A549 (cell line): ENCODE data around the gene EMD. TPM values are rescaled to one million over a fixed set of nuclear protein-coding genes. Genes with fewer than 3 reads are reported as not detected.

Source experiments
- ATAC-seq, 2 experiments: fragments of 200-7000 bp in 1 of 2; fragments of >200 bp in 1 of 2; cut with Nextera tagmentation in 1 of 2; cut with Tn5 transposase in 1 of 2; 3 replicates each; pipeline versions ENCODE4 v1.8.0 to v1.9.1; 2018 to 2020; ENCODE audit warnings: mild to moderate bottlenecking in 1 of 2, moderate library complexity in 1 of 2
- CTCF ChIA-PET: fragments of 300-600 bp; sonication (Branson Sonifier 250); formaldehyde crosslinking; extraction: SDS; loops from one replicate; lab custom pipeline; 2021; ENCODE audit warnings: antibody characterized with exemption, inconsistent platforms; lab: Yijun Ruan, JAX
- POLR2A ChIA-PET: fragments of 350-600 bp; formaldehyde crosslinking; extraction: SDS; loops from one replicate; lab custom pipeline; 2021; ENCODE audit warnings: antibody characterized with exemption, inconsistent platforms; lab: Yijun Ruan, JAX
- DNase-seq, 2 experiments: peaks; one replicate each; pipeline versions ENCODE4 v3.0.0 to v3.0.0-alpha.2; 2011 to 2016; ENCODE audit warnings: low read depth in 1 of 2, low spot score in 1 of 2
- FAIRE-seq: peaks from 2 replicates; lab custom pipeline; 2011; peaks lifted over from hg19 to GRCh38; lab: Jason Lieb, UNC
- H3K27ac ChIP-seq, 2 experiments: fragments of >200 bp; sonication (Bioruptor Twin); formaldehyde crosslinking; 3 replicates each; pipeline ENCODE4 v1.5.1; 2016 to 2017
- H3K4me1 ChIP-seq: fragments of >200 bp; sonication (Bioruptor Twin); formaldehyde crosslinking; 3 replicates; pipeline ENCODE4 v1.6.1; 2016
- H3K4me2 ChIP-seq: fragments of >200 bp; sonication (Bioruptor Twin); formaldehyde crosslinking; 3 replicates; pipeline ENCODE4 v1.6.1; 2016
- H3K4me3 ChIP-seq: fragments of >200 bp; sonication (Bioruptor Twin); formaldehyde crosslinking; 3 replicates; pipeline ENCODE4 v1.5.1; 2016
- H3K9me3 ChIP-seq: fragments of >200 bp; sonication (Bioruptor Twin); formaldehyde crosslinking; 3 replicates; pipeline ENCODE4 v1.6.1; 2016
- CBX2 ChIP-seq: fragments of 200-600 bp; sonication (generic); IDR thresholded peaks from 2 replicates; pipeline ENCODE4 v1.6.1; 2016; ENCODE audit warnings: low read depth, mild to moderate bottlenecking, borderline replicate concordance
- CBX8 ChIP-seq: fragments of 200-600 bp; sonication (generic); IDR thresholded peaks from 2 replicates; pipeline ENCODE4 v1.6.1; 2016
- CHD4 ChIP-seq: fragments of 200-600 bp; sonication (generic); IDR thresholded peaks from 2 replicates; pipeline ENCODE4 v1.6.1; 2016; ENCODE audit warnings: antibody characterized with exemption, mild to moderate bottlenecking, borderline replicate concordance
- EP300 ChIP-seq, 2 experiments: fragments of >200 bp; sonication (Bioruptor Twin); formaldehyde crosslinking; IDR thresholded peaks; 2 replicates in 1 of 2; 3 replicates in 1 of 2; pipeline ENCODE4 v1.6.1; 2016 to 2017
- FOSB ChIP-seq: fragments of 250-450 bp; sonication (Bioruptor Pico); IDR thresholded peaks from 2 replicates; pipeline ENCODE4 v1.5.0; 2020; ENCODE audit warnings: mild to moderate bottlenecking, moderate library complexity
- FOSL2 ChIP-seq, 2 experiments: fragments of 450-650 bp in 1 of 2; fragments of >200 bp in 1 of 2; sonication (Bioruptor Twin) in 1 of 2; formaldehyde crosslinking; IDR thresholded peaks; 2 replicates each; pipeline versions ENCODE4 v1.5.0 to v1.6.1; 2016 to 2020; ENCODE audit warnings: mild to moderate bottlenecking in 1 of 2, moderate library complexity in 1 of 2
- HOXB13 ChIP-seq: fragments of 250-450 bp; sonication (Bioruptor Pico); IDR thresholded peaks from 2 replicates; pipeline ENCODE4 v1.5.0; 2020; ENCODE audit warnings: low read depth, mild to moderate bottlenecking, moderate library complexity
- KDM5A ChIP-seq: fragments of 200-600 bp; sonication (generic); IDR thresholded peaks from 2 replicates; pipeline ENCODE4 v1.6.1; 2016; ENCODE audit warnings: antibody characterized with exemption, mild to moderate bottlenecking
- NFE2L2 ChIP-seq: fragments of 150-350 bp; conservative IDR thresholded peaks from 2 replicates; pipeline ENCODE4 v1.6.1; 2014; ENCODE audit warnings: low read length
- NPAS2 ChIP-seq: fragments of 250-450 bp; sonication (Bioruptor Pico); IDR thresholded peaks from 2 replicates; pipeline ENCODE4 v1.8.0; 2022; ENCODE audit warnings: mild to moderate bottlenecking, moderate library complexity, borderline replicate concordance
- NR3C1 ChIP-seq: fragments of >200 bp; sonication (Bioruptor Twin); formaldehyde crosslinking; IDR thresholded peaks from 3 replicates; pipeline ENCODE4 v1.6.1; 2017
- RCOR1 ChIP-seq: fragments of 150-350 bp; IDR thresholded peaks from 2 replicates; pipeline ENCODE4 v1.6.1; 2014; ENCODE audit warnings: antibody characterized with exemption, low read length, low read depth
- TFCP2L1 ChIP-seq: fragments of 250-450 bp; sonication (Bioruptor Pico); IDR thresholded peaks from 2 replicates; pipeline ENCODE4 v1.5.0; 2021; ENCODE audit warnings: mild to moderate bottlenecking
- TP53 ChIP-seq: fragments of 250-450 bp; sonication (Bioruptor Pico); IDR thresholded peaks from 2 replicates; pipeline ENCODE4 v1.5.0; 2021; ENCODE audit warnings: mild to moderate bottlenecking, moderate library complexity
- ZC3H11A ChIP-seq: fragments of 450-650 bp; IDR thresholded peaks from 2 replicates; pipeline ENCODE4 v1.6.1; 2014; ENCODE audit warnings: antibody characterized with exemption, mild to moderate bottlenecking
- WGBS: methylation state at CpG from one replicate; pipeline ENCODE4 v1.1.6; 2017; ENCODE audit errors: missing lambda C conversion rate; 5-methylcytosine and 5-hydroxymethylcytosine counted together
- polyA plus RNA-seq, 4 experiments: library from polyadenylated mRNA; depleted of rRNA in 3 of 4; stranded (reverse); fragments of >200 nt; fragmentation: RNase III in 1 of 4; extraction: RNeasy Plus Mini Kit Qiagen cat#74134 plus additional on column Dnase treatment in 1 of 4; gene quantifications; 2 replicates in 3 of 4; 3 replicates in 1 of 4; pipeline ENCODE4 v1.2.3, GENCODE V29; 2011 to 2017
- TF ChIP-seq, protein P1 (sequence below): fragments of 200-600 bp; sonication (generic); IDR thresholded peaks from 2 replicates; pipeline ENCODE4 v1.6.1; 2016; ENCODE audit warnings: antibody characterized with exemption, mild to moderate bottlenecking, moderate library complexity
- TF ChIP-seq, protein P2 (sequence below): fragments of >200 bp; sonication (Bioruptor Twin); formaldehyde crosslinking; IDR thresholded peaks from 3 replicates; pipeline ENCODE4 v1.6.1; 2016

EMD gene
- polyA plus RNA-seq, 2 of the 4 experiments (the other 2 are of a cell fraction), result 34.6 to 126 TPM

DNA sequence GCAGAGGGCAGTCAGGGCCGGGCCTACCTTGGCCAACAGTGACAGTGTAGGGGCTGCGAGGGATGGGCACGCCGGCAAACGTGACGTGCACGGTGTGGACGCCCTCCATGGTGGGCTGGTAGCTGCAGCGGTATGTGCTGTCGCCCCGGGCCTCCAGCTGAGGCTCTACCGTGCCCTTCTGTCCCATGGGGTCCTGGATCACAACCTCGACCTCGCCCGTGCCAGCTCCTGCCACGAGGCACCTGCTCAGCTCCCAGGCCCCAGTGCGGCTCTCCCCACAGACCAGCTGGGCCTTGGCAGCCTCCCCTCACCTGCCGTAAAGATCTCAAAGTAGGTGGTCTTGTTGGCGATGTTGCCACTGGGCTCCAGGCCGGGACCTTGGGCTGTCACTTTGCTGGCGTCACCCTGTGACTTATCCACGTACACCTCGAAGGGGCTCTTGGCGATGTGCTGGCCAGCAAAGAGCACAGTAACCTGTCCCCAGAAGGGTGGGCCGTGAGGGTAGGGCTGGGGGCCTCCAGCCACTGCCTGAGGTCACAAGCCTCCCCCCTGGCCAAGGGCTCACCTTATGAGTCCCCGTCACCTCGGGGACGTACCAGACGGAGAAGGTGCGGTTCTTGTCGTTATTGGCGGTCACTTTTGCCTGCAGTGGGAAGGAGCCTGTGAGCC lies 13.0 kb upstream of the EMD start:
- ATAC-seq (no peak), DNase-seq (no peak), FAIRE-seq (no peak)
- Histone ChIP-seq H3K4me3 (peak overlapping the region; percentile 20; the same call in 1 of the 3 replicates), H3K4me2 (peak overlapping the region; percentile 93), H3K4me1 (peaks cover 57% of the 10 kb centered on the region), H3K27ac (peak overlapping the region; percentile 98 to 100; a peak in 5 of 6 replicates), H3K9me3 (no peaks in the 10 kb centered on the region)
- ChIA-PET POLR2A (interaction anchor here (1.0 kb wide), 1 partner anchor 31 kb away, joined by 3 read pairs; no protein-coding TSS in a partner anchor), CTCF (interaction anchor here (1.4 to 2.6 kb wide), 3 partner anchors 8 to 18 kb away, joined by 3 to 14 read pairs (median 9); partner anchors contain the start of gene FLNA)
- TF ChIP-seq, protein P1, sequence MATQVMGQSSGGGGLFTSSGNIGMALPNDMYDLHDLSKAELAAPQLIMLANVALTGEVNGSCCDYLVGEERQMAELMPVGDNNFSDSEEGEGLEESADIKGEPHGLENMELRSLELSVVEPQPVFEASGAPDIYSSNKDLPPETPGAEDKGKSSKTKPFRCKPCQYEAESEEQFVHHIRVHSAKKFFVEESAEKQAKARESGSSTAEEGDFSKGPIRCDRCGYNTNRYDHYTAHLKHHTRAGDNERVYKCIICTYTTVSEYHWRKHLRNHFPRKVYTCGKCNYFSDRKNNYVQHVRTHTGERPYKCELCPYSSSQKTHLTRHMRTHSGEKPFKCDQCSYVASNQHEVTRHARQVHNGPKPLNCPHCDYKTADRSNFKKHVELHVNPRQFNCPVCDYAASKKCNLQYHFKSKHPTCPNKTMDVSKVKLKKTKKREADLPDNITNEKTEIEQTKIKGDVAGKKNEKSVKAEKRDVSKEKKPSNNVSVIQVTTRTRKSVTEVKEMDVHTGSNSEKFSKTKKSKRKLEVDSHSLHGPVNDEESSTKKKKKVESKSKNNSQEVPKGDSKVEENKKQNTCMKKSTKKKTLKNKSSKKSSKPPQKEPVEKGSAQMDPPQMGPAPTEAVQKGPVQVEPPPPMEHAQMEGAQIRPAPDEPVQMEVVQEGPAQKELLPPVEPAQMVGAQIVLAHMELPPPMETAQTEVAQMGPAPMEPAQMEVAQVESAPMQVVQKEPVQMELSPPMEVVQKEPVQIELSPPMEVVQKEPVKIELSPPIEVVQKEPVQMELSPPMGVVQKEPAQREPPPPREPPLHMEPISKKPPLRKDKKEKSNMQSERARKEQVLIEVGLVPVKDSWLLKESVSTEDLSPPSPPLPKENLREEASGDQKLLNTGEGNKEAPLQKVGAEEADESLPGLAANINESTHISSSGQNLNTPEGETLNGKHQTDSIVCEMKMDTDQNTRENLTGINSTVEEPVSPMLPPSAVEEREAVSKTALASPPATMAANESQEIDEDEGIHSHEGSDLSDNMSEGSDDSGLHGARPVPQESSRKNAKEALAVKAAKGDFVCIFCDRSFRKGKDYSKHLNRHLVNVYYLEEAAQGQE, result 0 out of 2 replicates have a peak, but pooled peaks have one; percentile 1
- no peak for TF ChIP-seq FOSB (CRISPR knock-in tag)
- WGBS, result 92% methylated on average over 9 of the region's 32 CpGs

DNA sequence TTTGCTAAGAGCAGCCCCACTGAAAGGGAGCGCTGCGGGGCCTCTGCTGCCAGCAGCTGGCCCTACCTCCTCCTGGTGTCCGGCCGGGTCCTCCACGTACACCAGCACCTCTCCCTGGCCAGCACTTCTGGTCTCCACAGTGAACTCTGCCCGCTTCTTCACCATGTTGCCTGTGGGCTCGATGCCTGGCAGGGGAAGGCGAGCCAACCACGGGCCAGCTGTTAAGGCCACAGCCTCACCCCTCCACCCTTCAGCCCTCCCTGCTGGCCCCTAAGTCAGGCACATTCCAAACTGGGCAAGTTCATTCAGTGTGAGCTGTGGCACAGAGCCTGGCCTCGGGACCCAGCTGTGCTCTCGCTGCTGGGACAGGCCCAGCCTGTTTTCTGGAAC lies 12.4 kb upstream of the EMD start:
- peak overlapping the region; percentile 20; the same call in 1 of the 3 replicates for H3K4me3 ChIP-seq
- TF ChIP-seq, protein P2, sequence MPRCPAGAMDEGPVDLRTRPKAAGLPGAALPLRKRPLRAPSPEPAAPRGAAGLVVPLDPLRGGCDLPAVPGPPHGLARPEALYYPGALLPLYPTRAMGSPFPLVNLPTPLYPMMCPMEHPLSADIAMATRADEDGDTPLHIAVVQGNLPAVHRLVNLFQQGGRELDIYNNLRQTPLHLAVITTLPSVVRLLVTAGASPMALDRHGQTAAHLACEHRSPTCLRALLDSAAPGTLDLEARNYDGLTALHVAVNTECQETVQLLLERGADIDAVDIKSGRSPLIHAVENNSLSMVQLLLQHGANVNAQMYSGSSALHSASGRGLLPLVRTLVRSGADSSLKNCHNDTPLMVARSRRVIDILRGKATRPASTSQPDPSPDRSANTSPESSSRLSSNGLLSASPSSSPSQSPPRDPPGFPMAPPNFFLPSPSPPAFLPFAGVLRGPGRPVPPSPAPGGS, result no peak
- TF ChIP-seq CBX8 (no peak), NR3C1 (no peak), NPAS2 (CRISPR knock-in tag) (no peak), FOSL2 (IDR thresholded peaks at IDR 0.05) (no peak), FOSL2 (CRISPR knock-in tag; IDR thresholded peaks at IDR 0.05) (no peak), ZC3H11A (no peak), CBX2 (no peak), RCOR1 (no peak)
- peak overlapping the region; percentile 98 to 100; a peak in 5 of 6 replicates for H3K27ac ChIP-seq
- FAIRE-seq (no peak), DNase-seq (no peak), ATAC-seq (no peak)
- ChIA-PET CTCF (interaction anchor here (1.4 to 2.6 kb wide), 2 partner anchors 10 to 19 kb away, joined by 3 to 9 read pairs; no protein-coding TSS in a partner anchor), POLR2A (interaction anchor here (1.0 kb wide), 1 partner anchor 31 kb away, joined by 3 read pairs; no protein-coding TSS in a partner anchor)
- H3K4me2 ChIP-seq, result peak overlapping the region; percentile 93
- H3K9me3 ChIP-seq, result no peaks in the 10 kb centered on the region
- 85% methylated on average over 6 of the region's 11 CpGs for WGBS
- peaks cover 56% of the 10 kb centered on the region for H3K4me1 ChIP-seq

DNA sequence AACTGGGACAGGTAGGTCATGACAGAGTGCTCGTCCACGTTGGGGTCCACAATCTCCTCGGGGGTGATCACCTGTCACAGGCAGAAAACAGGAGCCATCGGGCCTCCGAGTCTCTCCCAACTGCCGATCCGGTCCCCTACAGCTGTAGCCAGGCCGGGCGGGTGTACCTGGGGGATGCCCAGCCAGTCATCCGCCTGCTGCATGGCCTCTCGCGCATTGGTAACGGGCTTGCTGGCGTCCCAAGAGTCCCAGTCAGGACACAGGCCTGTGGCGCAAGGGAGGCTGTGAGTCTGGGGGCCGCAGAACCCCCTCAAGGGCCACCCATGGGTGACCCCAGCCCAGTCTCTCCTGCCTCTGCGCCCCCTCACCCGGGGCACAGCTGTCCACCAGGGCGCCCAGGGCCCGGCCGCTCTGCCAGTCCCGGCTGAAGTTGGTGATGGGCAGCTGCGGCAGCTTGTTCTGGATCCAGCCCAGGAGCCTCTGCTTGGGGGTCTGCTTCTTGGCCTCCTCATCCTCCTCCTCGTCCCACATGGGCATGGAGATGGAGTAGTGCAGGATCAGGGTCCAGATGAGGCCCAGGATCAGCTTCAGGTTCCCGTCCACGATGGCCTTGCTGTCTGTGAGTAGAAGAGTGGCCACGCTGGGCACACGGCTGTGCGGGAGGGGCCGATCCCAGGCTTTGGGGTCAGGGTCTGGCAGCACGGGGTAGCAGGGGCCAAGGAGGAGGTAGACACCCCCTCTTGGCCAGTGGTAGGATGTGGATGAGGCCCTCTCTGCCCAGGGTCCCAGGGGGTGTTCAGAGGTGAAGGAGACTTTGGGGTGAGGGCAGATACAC lies 11.4 kb upstream of the EMD start:
- TF ChIP-seq KDM5A (no peak), EP300 (IDR thresholded peaks at IDR 0.05) (no peak), TFCP2L1 (CRISPR knock-in tag) (no peak), NR3C1 (no peak), NFE2L2 (no peak), CHD4 (no peak), TP53 (CRISPR knock-in tag) (no peak), HOXB13 (CRISPR knock-in tag) (no peak)
- TF ChIP-seq, protein P2, result no peak
- TF ChIP-seq, protein P1, result no peak
- Histone ChIP-seq H3K9me3 (no peaks in the 10 kb centered on the region), H3K4me3 (peak overlapping the region; percentile 98), H3K27ac (peak overlapping the region; percentile 98 to 100), H3K4me1 (peaks cover 54% of the 10 kb centered on the region), H3K4me2 (peak overlapping the region; percentile 93)
- ChIA-PET POLR2A (interaction anchor here (1.0 kb wide), 1 partner anchor 30 kb away, joined by 3 read pairs; the partner anchor contains the start of gene RPL10), CTCF (interaction anchor here (1.3 to 2.6 kb wide), 3 partner anchors 13 to 20 kb away, joined by 3 to 9 read pairs (median 5); no protein-coding TSS in a partner anchor)
- no peak for DNase-seq
- ATAC-seq, result no peak
- no peak for FAIRE-seq
- 80% methylated on average over 1 of the region's 31 CpGs for WGBS
